KMS-11 (cell line): ENCODE data around the gene SDC1.

Source experiments
- H2AFZ ChIP-seq: fragments of 200-600 bp; sonication (generic); 2 replicates; pipeline ENCODE4 v1.6.1; 2016; ENCODE audit warnings: antibody characterized with exemption, mixed run types, low read depth
- H3K27ac ChIP-seq: fragments of 200-600 bp; sonication (generic); 2 replicates; pipeline ENCODE4 v1.6.1; 2016; ENCODE audit warnings: mild to moderate bottlenecking, mixed run types
- H3K27me3 ChIP-seq: fragments of 200-600 bp; sonication (generic); 2 replicates; pipeline ENCODE4 v1.6.1; 2017; ENCODE audit warnings: mild to moderate bottlenecking, low read depth, mixed run types, moderate library complexity; ENCODE audit not compliant: insufficient read depth
- H3K36me3 ChIP-seq: fragments of 200-600 bp; sonication (generic); 2 replicates; pipeline ENCODE4 v1.6.1; 2017; ENCODE audit warnings: mild to moderate bottlenecking, mixed run types; ENCODE audit not compliant: insufficient read depth
- H3K4me1 ChIP-seq: fragments of 200-600 bp; sonication (generic); 2 replicates; pipeline ENCODE4 v1.6.1; 2016; ENCODE audit warnings: mild to moderate bottlenecking, low read depth, mixed run types; ENCODE audit not compliant: poor library complexity, severe bottlenecking
- H3K4me2 ChIP-seq: fragments of 200-600 bp; sonication (generic); 2 replicates; pipeline ENCODE4 v1.7.0; 2016; ENCODE audit warnings: mild to moderate bottlenecking, mixed run types
- H3K4me3 ChIP-seq: fragments of 200-600 bp; sonication (generic); IDR thresholded peaks from 2 replicates; pipeline ENCODE4 v1.6.1; 2017; ENCODE audit warnings: low read depth, low read length, mixed read lengths; ENCODE audit not compliant: insufficient read depth
- H3K79me2 ChIP-seq: fragments of 200-600 bp; sonication (generic); 2 replicates; pipeline ENCODE4 v1.6.1; 2016; ENCODE audit warnings: low read depth, mixed run types; ENCODE audit not compliant: insufficient read depth
- H3K9ac ChIP-seq: fragments of 200-600 bp; sonication (generic); 2 replicates; pipeline ENCODE4 v1.6.1; 2016; ENCODE audit warnings: mild to moderate bottlenecking, mixed run types
- H4K20me1 ChIP-seq: fragments of 200-600 bp; sonication (generic); 2 replicates; pipeline ENCODE4 v1.6.1; 2016; ENCODE audit warnings: mild to moderate bottlenecking, mixed run types; ENCODE audit not compliant: insufficient read depth
- CTCF ChIP-seq: fragments of 200-600 bp; sonication (generic); conservative IDR thresholded peaks from 2 replicates; pipeline ENCODE4 v1.6.1; 2017; ENCODE audit warnings: low read depth, mild to moderate bottlenecking, antibody characterized with exemption, low read length, moderate library complexity, mixed read lengths

The SDC1 gene

GRCh38 chr2:20200697-20201555 lies 24.0 kb downstream of the SDC1 start:
- no peak for TF ChIP-seq CTCF

GRCh38 chr2:20199633-20200270 lies 25.2 kb downstream of the SDC1 start:
- Histone ChIP-seq H3K4me1 (no peaks in the 10 kb centered on the region), H2AFZ (no peak overlapping the region), H3K4me2 (no peak overlapping the region), H3K9ac (no peak overlapping the region), H3K36me3 (no peaks in the 10 kb centered on the region), H3K27me3 (no peaks in the 10 kb centered on the region), H3K4me3 (no peak overlapping the region), H3K79me2 (no peaks in the 10 kb centered on the region), H3K27ac (no peak overlapping the region), H4K20me1 (no peaks in the 10 kb centered on the region)
- TF ChIP-seq CTCF: no peak

More at GRCh38 chr2:20200697-20201555, 24.0 kb downstream of the SDC1 start:
- Histone ChIP-seq H3K27me3 (no peaks in the 10 kb centered on the region), H3K36me3 (no peaks in the 10 kb centered on the region), H3K4me1 (peaks cover under 1% of the 10 kb centered on the region), H3K4me3 (no peak overlapping the region), H3K9ac (no peak overlapping the region), H3K79me2 (no peaks in the 10 kb centered on the region), H3K27ac (no peak overlapping the region), H4K20me1 (no peaks in the 10 kb centered on the region), H2AFZ (no peak overlapping the region), H3K4me2 (no peak overlapping the region)

- H2AFZ ChIP-seq: no peak overlapping the region
- no peak overlapping the region for H3K4me2 ChIP-seq
- no peaks in the 10 kb centered on the region for H3K79me2 ChIP-seq
- no peak overlapping the region for H3K27ac ChIP-seq
- H3K36me3 ChIP-seq: no peaks in the 10 kb centered on the region
- H4K20me1 ChIP-seq: no peaks in the 10 kb centered on the region
- no peak overlapping the region for H3K4me3 ChIP-seq
- no peak for TF ChIP-seq CTCF
- H3K27me3 ChIP-seq: no peaks in the 10 kb centered on the region
- no peaks in the 10 kb centered on the region for H3K4me1 ChIP-seq
- no peak overlapping the region for H3K9ac ChIP-seq
Measured at GRCh38 chr2:20198796-20199632, 25.9 kb downstream of the SDC1 start.

GRCh38 chr2:20198001-20198400 lies 26.9 kb downstream of the SDC1 start:
- H3K4me1 ChIP-seq: no peaks in the 10 kb centered on the region
- no peak overlapping the region for H3K4me3 ChIP-seq
- no peaks in the 10 kb centered on the region for H4K20me1 ChIP-seq
- no peaks in the 10 kb centered on the region for H3K27me3 ChIP-seq
- no peak for TF ChIP-seq CTCF
- H3K36me3 ChIP-seq: no peaks in the 10 kb centered on the region
- no peak overlapping the region for H3K4me2 ChIP-seq
- no peaks in the 10 kb centered on the region for H3K79me2 ChIP-seq
- no peak overlapping the region for H3K27ac ChIP-seq
- H3K9ac ChIP-seq: no peak overlapping the region
- no peak overlapping the region for H2AFZ ChIP-seq
